Endodermal cell (in vitro differentiated cells): ENCODE data around the gene MIS18A. TPM values are rescaled to one million over a fixed set of nuclear protein-coding genes. Genes with fewer than 3 reads are reported as not detected.

Experiments
- DNase-seq: peaks from one replicate; pipeline ENCODE4 v3.0.0-alpha.2; 2017
- H3K27ac ChIP-seq: 2 replicates; pipeline ENCODE4 v1.5.1; 2013; ENCODE audit warnings: mild to moderate bottlenecking, low read depth, low read length, moderate library complexity
- H3K27me3 ChIP-seq: 2 replicates; pipeline ENCODE4 v1.6.1; 2013; ENCODE audit warnings: mild to moderate bottlenecking, low read length, moderate library complexity; ENCODE audit not compliant: insufficient read depth, control insufficient read depth, poor library complexity, severe bottlenecking
- H3K36me3 ChIP-seq: 2 replicates; pipeline ENCODE4 v1.7.0; 2013; ENCODE audit warnings: mild to moderate bottlenecking, low read length, moderate library complexity; ENCODE audit not compliant: control insufficient read depth, insufficient read depth
- H3K4me1 ChIP-seq: one replicate; pipeline ENCODE4 v1.7.0; 2013; ENCODE audit warnings: low read length; ENCODE audit not compliant: control insufficient read depth, insufficient read depth
- H3K4me3 ChIP-seq: 2 replicates; pipeline ENCODE4 v1.5.1; 2013; ENCODE audit warnings: mild to moderate bottlenecking, low read length, moderate library complexity
- H3K9ac ChIP-seq: 2 replicates; pipeline ENCODE4 v1.6.1; 2013; ENCODE audit warnings: mild to moderate bottlenecking, low read length, moderate library complexity; ENCODE audit not compliant: poor library complexity, severe bottlenecking; ENCODE audit errors: extremely low read depth
- H3K9me3 ChIP-seq: 2 replicates; pipeline ENCODE4 v1.6.1; 2013; ENCODE audit warnings: mild to moderate bottlenecking, low read length, moderate library complexity; ENCODE audit not compliant: control insufficient read depth
- H3K27ac Mint-ChIP-seq: 2 replicates; pipeline ENCODE4 v1.8.0; 2020; ENCODE audit warnings: mixed read lengths
- H3K27me3 Mint-ChIP-seq: 2 replicates; pipeline ENCODE4 v1.8.0; 2021; ENCODE audit warnings: mild to moderate bottlenecking, mixed read lengths; ENCODE audit not compliant: insufficient read depth
- H3K36me3 Mint-ChIP-seq: 2 replicates; pipeline ENCODE4 v1.8.0; 2020; ENCODE audit warnings: low read depth, mixed read lengths
- H3K4me1 Mint-ChIP-seq: 2 replicates; pipeline ENCODE4 v1.8.0; 2020; ENCODE audit warnings: mixed read lengths
- H3K4me3 Mint-ChIP-seq: 2 replicates; pipeline ENCODE4 v1.8.0; 2020; ENCODE audit warnings: mild to moderate bottlenecking, moderate library complexity, mixed read lengths
- H3K9me3 Mint-ChIP-seq: 2 replicates; pipeline ENCODE4 v1.8.0; 2020; ENCODE audit warnings: mild to moderate bottlenecking, mixed read lengths
- CTCF ChIP-seq: fragments of 200-600 bp; sonication (generic); conservative IDR thresholded peaks from 2 replicates; pipeline ENCODE4 v1.5.0; 2021; ENCODE audit warnings: antibody characterized with exemption, mild to moderate bottlenecking
- WGBS, 2 experiments: methylation state at CpG; one replicate each; pipeline versions ENCODE4 v1.1.5 to v1.1.7; 2013; ENCODE audit warnings: missing lambda C conversion rate in 2 of 2, mixed read lengths in 1 of 2; ENCODE audit not compliant: insufficient coverage in 1 of 2, insufficient read length in 1 of 2; 5-methylcytosine and 5-hydroxymethylcytosine counted together
- total RNA-seq, 2 donors: library from RNA; stranded (reverse); fragmentation: NEBNext Ultra II Directional in 1 of 2; extraction: Animal tissue kit (Norgen Biotek cat#: 25700) in 1 of 2; gene quantifications; 2 replicates in 1 of 2; 3 replicates in 1 of 2; pipeline ENCODE4 v1.2.1, GENCODE V29; 2021

Gene MIS18A
- total RNA-seq, 2 donors from 2014 or later, result 46.4 to 48.3 TPM

- no peaks in the 10 kb centered on the region for H3K27me3 Mint-ChIP-seq
- WGBS, 2 experiments, result 92 to 93% methylated on average over 4 to 13 of the region's 13 CpGs
- no peak overlapping the region for H3K27ac ChIP-seq
- H3K27me3 ChIP-seq, result no peaks in the 10 kb centered on the region
- no peak overlapping the region for H3K4me3 Mint-ChIP-seq
- H3K9ac ChIP-seq, result no peak overlapping the region
- H3K9me3 ChIP-seq, result no peaks in the 10 kb centered on the region
- peaks cover 13% of the 10 kb centered on the region for H3K4me1 Mint-ChIP-seq
- H3K36me3 Mint-ChIP-seq, result peaks cover 81% of the 10 kb centered on the region
- DNase-seq, result no peak
- H3K4me3 ChIP-seq, result no peak overlapping the region
- peaks cover 11% of the 10 kb centered on the region for H3K4me1 ChIP-seq
- H3K27ac Mint-ChIP-seq, result no peak overlapping the region
- peaks cover 77% of the 10 kb centered on the region for H3K36me3 ChIP-seq
- no peaks in the 10 kb centered on the region for H3K9me3 Mint-ChIP-seq
- no peak for TF ChIP-seq CTCF
Measured at GRCh38 chr21:32320726-32321125, 41.9 kb upstream of the MIS18A start.

- peaks cover 71% of the 10 kb centered on the region for H3K36me3 ChIP-seq
- no peak overlapping the region for H3K4me3 Mint-ChIP-seq
- H3K27ac Mint-ChIP-seq, result peak overlapping the region; percentile 26
Measured at GRCh38 chr21:32320059-32320458, 41.2 kb upstream of the MIS18A start.

GRCh38 chr21:32319012-32319411 lies 40.2 kb upstream of the MIS18A start:
- TF ChIP-seq CTCF, result no peak
- DNase-seq, result peak; percentile 38
- WGBS, 2 experiments, result 86 to 94% methylated on average over 6 to 7 of the region's 7 CpGs
- Histone ChIP-seq H3K27me3 (no peaks in the 10 kb centered on the region), H3K9me3 (no peaks in the 10 kb centered on the region), H3K36me3 (peaks cover 69% of the 10 kb centered on the region), H3K4me3 (peak overlapping the region; percentile 21), H3K27ac (no peak overlapping the region), H3K4me1 (peaks cover 11% of the 10 kb centered on the region), H3K9ac (no peak overlapping the region)
- Mint-ChIP-seq H3K27ac (peak overlapping the region; percentile 22), H3K27me3 (no peaks in the 10 kb centered on the region), H3K4me3 (peak overlapping the region; percentile 16), H3K36me3 (peaks cover 72% of the 10 kb centered on the region), H3K9me3 (no peaks in the 10 kb centered on the region), H3K4me1 (peaks cover 13% of the 10 kb centered on the region)

More at GRCh38 chr21:32320059-32320458, 41.2 kb upstream of the MIS18A start:
- H3K4me3 ChIP-seq, result no peak overlapping the region
- 83 to 94% methylated on average over 6 of the region's 6 CpGs for WGBS, 2 experiments
- TF ChIP-seq CTCF, result no peak
- Mint-ChIP-seq H3K36me3 (peaks cover 77% of the 10 kb centered on the region), H3K9me3 (no peaks in the 10 kb centered on the region), H3K4me1 (peaks cover 13% of the 10 kb centered on the region), H3K27me3 (no peaks in the 10 kb centered on the region)
- H3K4me1 ChIP-seq, result peaks cover 11% of the 10 kb centered on the region
- H3K9me3 ChIP-seq, result no peaks in the 10 kb centered on the region
- H3K9ac ChIP-seq, result no peak overlapping the region
- no peaks in the 10 kb centered on the region for H3K27me3 ChIP-seq
- no peak for DNase-seq
- peak overlapping the region; percentile 50 for H3K27ac ChIP-seq
